SU-DHL-6 (cell line): Measurements from ENCODE around the gene SPC25.

ENCODE experiments used
- H2AFZ ChIP-seq: fragments of 200-600 bp; sonication (generic); 2 replicates; pipeline ENCODE4 v1.6.1; 2014; ENCODE audit warnings: low read depth, mild to moderate bottlenecking, moderate library complexity, mixed read lengths, antibody characterized with exemption, low read length; ENCODE audit not compliant: severe bottlenecking
- H3F3A ChIP-seq: fragments of 200-600 bp; shearing (Covaris generic); 2 replicates; pipeline ENCODE4 v1.6.0; 2016; ENCODE audit warnings: antibody characterized with exemption, mild to moderate bottlenecking; ENCODE audit not compliant: insufficient read depth
- H3K27ac ChIP-seq: fragments of 200-600 bp; sonication (generic); 2 replicates; pipeline ENCODE4 v1.5.1; 2016; ENCODE audit warnings: low read depth, mild to moderate bottlenecking, low read length, moderate library complexity, mixed read lengths
- H3K27me3 ChIP-seq: fragments of 200-600 bp; sonication (generic), shearing (Covaris generic); 2 replicates; pipeline ENCODE4 v1.6.0; 2014; ENCODE audit warnings: mild to moderate bottlenecking, low read length
- H3K36me3 ChIP-seq: fragments of 200-600 bp; sonication (generic); 2 replicates; pipeline ENCODE4 v1.6.1; 2014; ENCODE audit warnings: mild to moderate bottlenecking, low read length, mixed read lengths
- H3K4me2 ChIP-seq: fragments of 300-600, 200-600 bp; shearing (Covaris generic), sonication (generic); 2 replicates; pipeline ENCODE4 v1.6.0; 2014; ENCODE audit warnings: low read length, low read depth, mild to moderate bottlenecking; ENCODE audit not compliant: poor library complexity, severe bottlenecking
- H3K4me3 ChIP-seq: fragments of 200-600 bp; sonication (generic); 2 replicates; pipeline ENCODE4 v1.5.1; 2014; ENCODE audit warnings: antibody characterized with exemption, low read length, mild to moderate bottlenecking, mixed read lengths; ENCODE audit not compliant: insufficient read depth, poor library complexity, severe bottlenecking
- H3K79me2 ChIP-seq: fragments of 200-600 bp; sonication (generic); 2 replicates; pipeline ENCODE4 v1.6.1; 2014; ENCODE audit warnings: mild to moderate bottlenecking, low read length, moderate library complexity; ENCODE audit not compliant: insufficient read depth
- H3K9ac ChIP-seq: fragments of 200-600 bp; sonication (generic); 2 replicates; pipeline ENCODE4 v1.7.0; 2014; ENCODE audit warnings: mild to moderate bottlenecking, low read length
- H3K9me2 ChIP-seq: fragments of 200-600 bp; sonication (generic); replicated peaks from 2 replicates; pipeline ENCODE4 v1.6.1; 2014; ENCODE audit warnings: low read length; ENCODE audit not compliant: insufficient read depth
- H3K9me3 ChIP-seq: fragments of 200-600 bp; sonication (generic); 2 replicates; pipeline ENCODE4 v1.6.1; 2014; ENCODE audit warnings: low read length, mixed read lengths; ENCODE audit not compliant: insufficient read depth
- H4K20me1 ChIP-seq: fragments of 200-600 bp; sonication (generic); 2 replicates; pipeline ENCODE4 v1.6.1; 2014; ENCODE audit warnings: low read depth, mild to moderate bottlenecking, antibody characterized with exemption, low read length, moderate library complexity, mixed read lengths
- CTCF ChIP-seq: fragments of 200-600 bp; sonication (generic); IDR thresholded peaks from one replicate; pipeline ENCODE4 v1.5.1; 2017; ENCODE audit warnings: antibody characterized with exemption, mild to moderate bottlenecking, low read length, moderate library complexity; ENCODE audit not compliant: insufficient read depth, poor library complexity, severe bottlenecking
- EZH2phosphoT487 ChIP-seq: fragments of 200-600 bp; sonication (generic), shearing (Covaris generic); conservative IDR thresholded peaks from 2 replicates; pipeline ENCODE4 v1.6.1; 2018; ENCODE audit warnings: mild to moderate bottlenecking, antibody characterized with exemption, low read length, moderate library complexity, mixed read lengths

Gene SPC25

DNA sequence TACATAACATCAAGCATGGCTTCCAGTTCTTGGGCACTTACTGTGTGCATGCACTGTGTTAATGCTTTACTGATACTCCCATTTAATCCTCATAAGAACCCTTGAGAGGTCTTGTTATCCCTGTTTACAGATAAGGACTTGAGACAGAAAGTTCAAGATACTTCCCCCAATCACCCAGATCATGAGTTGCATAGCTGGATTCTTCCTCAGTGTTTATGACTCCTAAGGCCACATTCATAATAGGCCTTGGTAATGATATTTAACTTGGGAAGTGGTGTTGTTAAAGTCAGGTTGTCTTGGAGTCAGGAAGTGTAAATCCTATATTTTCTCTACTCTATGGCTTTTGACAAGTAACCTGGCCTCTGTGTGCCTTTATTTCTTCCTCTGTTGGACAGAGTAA is 65.1 kb downstream of the SPC25 start:
- H3F3A ChIP-seq, result no peaks in the 10 kb centered on the region
- no peak overlapping the region for H3K4me2 ChIP-seq
- H3K36me3 ChIP-seq, result no peaks in the 10 kb centered on the region
- H3K9me2 ChIP-seq, result no peaks in the 10 kb centered on the region
- H3K4me3 ChIP-seq, result no peak overlapping the region
- H4K20me1 ChIP-seq, result no peaks in the 10 kb centered on the region
- H3K27me3 ChIP-seq, result no peaks in the 10 kb centered on the region
- H2AFZ ChIP-seq, result no peak overlapping the region
- H3K9me3 ChIP-seq, result no peaks in the 10 kb centered on the region
- no peak overlapping the region for H3K27ac ChIP-seq
- no peak overlapping the region for H3K9ac ChIP-seq
- H3K79me2 ChIP-seq, result no peaks in the 10 kb centered on the region
- TF ChIP-seq EZH2phosphoT487 (no peak), CTCF (no peak)

DNA sequence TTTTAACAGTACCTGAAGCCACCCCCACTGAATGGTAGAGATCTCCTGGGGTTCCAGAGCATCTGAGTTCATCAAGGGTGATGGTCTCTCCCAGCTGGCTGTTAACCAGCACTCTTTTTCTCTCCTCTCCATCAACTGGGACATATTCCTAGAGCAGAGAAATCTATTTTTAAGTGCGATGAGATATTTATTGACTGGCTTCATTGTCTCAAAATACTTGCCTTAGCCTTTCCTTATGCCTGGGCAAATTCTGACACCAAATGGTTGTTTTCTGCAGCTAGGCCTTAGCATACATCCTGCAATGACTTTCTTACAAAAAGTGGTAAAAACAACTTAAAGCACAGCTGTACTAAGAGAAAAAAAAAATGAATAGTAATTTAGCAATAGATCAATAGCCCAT is 68.2 kb downstream of the SPC25 start:
- H4K20me1 ChIP-seq, result no peaks in the 10 kb centered on the region
- H3K79me2 ChIP-seq, result no peaks in the 10 kb centered on the region
- no peak overlapping the region for H3K27ac ChIP-seq
- H3F3A ChIP-seq, result no peaks in the 10 kb centered on the region
- no peaks in the 10 kb centered on the region for H3K27me3 ChIP-seq
- no peak overlapping the region for H3K9ac ChIP-seq
- H2AFZ ChIP-seq, result no peak overlapping the region
- no peaks in the 10 kb centered on the region for H3K36me3 ChIP-seq
- TF ChIP-seq EZH2phosphoT487 (no peak), CTCF (no peak)
- no peak overlapping the region for H3K4me2 ChIP-seq
- no peaks in the 10 kb centered on the region for H3K9me3 ChIP-seq
- H3K4me3 ChIP-seq, result no peak overlapping the region
- no peaks in the 10 kb centered on the region for H3K9me2 ChIP-seq

GRCh38 chr2:168821577-168821976 is 68.7 kb downstream of the SPC25 start:
- H3K36me3 ChIP-seq, result no peaks in the 10 kb centered on the region
- TF ChIP-seq EZH2phosphoT487 (no peak), CTCF (no peak)
- H2AFZ ChIP-seq, result no peak overlapping the region

More at GRCh38 chr2:168821577-168821976, 68.7 kb downstream of the SPC25 start:
- H3K9ac ChIP-seq, result no peak overlapping the region
- H3K9me3 ChIP-seq, result no peaks in the 10 kb centered on the region
- H3K79me2 ChIP-seq, result no peaks in the 10 kb centered on the region
- H3K27ac ChIP-seq, result no peak overlapping the region
- H3K27me3 ChIP-seq, result no peaks in the 10 kb centered on the region
- no peak overlapping the region for H3K4me3 ChIP-seq
- no peaks in the 10 kb centered on the region for H4K20me1 ChIP-seq
- H3K9me2 ChIP-seq, result no peaks in the 10 kb centered on the region
- no peaks in the 10 kb centered on the region for H3F3A ChIP-seq
- no peak overlapping the region for H3K4me2 ChIP-seq
